Activated T-cell treated with anti-CD3 and anti-CD28 coated beads for 48 hours (primary cell): Measurements from ENCODE around the gene SLX4.
A peak's percentile ranks its signal among the peaks of the same experiment; 100 is the strongest.
"Not testable (repeated sequence)": the region's sequence is repeated elsewhere in the genome, so short reads cannot be mapped to it uniquely, and the experiment has no call there.

Experiments used
- DNase-seq: peaks from one replicate; pipeline ENCODE4 v3.0.0-alpha.2; 2020; ENCODE audit warnings: low read depth

Gene SLX4

GRCh38 chr16:3611146-3611975, at the start of gene SLX4:
SLX4 (minus strand) TSS chr16:3611606; CDS start chr16:3608964, 2,642 bp downstream.
- peak; percentile 94 for DNase-seq

DNA sequence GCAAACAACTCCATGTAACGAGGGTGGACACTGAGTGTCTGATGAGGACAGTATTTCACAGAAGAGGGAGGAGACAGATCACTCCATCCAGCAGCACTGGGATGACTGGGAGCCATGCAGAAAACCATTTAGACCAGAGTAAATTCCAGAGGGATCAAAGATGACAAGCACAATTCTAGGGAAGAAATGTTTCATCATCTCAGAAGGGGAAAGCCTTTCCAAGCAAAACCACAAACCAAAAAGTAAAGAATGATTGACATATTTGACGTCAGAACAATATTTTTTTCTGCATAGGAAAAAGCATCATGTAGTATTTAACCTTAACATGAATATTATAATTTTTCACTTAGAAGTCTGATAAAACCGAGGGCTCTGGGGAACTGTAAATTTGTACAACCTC, 47.8 kb upstream of the SLX4 start:
- DNase-seq, result no peak

GRCh38 chr16:3656491-3657468, 45.4 kb upstream of the SLX4 start:
- peak; percentile 41 for DNase-seq

GRCh38 chr16:3656160-3656490, 44.7 kb upstream of the SLX4 start:
- DNase-seq, result not testable (repeated sequence)

GRCh38 chr16:3655396-3656159, 44.2 kb upstream of the SLX4 start:
- no peak for DNase-seq

DNA sequence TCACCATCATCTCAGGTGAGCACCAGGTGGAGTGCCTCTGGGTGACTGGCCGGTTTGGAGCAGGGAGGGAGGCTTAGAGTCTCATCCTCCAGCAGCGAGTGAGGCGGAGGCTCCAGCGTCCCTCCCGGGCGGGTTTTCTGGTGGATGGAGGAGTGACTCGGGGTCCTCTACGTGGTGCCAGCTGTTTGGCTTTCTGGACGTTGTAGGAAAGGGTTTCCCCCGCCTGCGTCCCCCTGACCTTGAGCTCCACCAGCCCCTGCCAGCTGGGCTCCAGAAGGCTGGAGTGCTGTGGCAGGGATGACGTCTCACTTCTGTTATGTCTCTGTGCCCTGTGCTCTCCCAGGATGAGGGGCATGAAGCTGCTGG, 43.6 kb upstream of the SLX4 start:
- DNase-seq, result no peak

GRCh38 chr16:3654249-3654991, 43.0 kb upstream of the SLX4 start, which contains the start of gene DNASE1:
DNASE1 (plus strand) TSS chr16:3654691; CDS start chr16:3655374, 683 bp downstream.
- peak; percentile 48 for DNase-seq

DNA sequence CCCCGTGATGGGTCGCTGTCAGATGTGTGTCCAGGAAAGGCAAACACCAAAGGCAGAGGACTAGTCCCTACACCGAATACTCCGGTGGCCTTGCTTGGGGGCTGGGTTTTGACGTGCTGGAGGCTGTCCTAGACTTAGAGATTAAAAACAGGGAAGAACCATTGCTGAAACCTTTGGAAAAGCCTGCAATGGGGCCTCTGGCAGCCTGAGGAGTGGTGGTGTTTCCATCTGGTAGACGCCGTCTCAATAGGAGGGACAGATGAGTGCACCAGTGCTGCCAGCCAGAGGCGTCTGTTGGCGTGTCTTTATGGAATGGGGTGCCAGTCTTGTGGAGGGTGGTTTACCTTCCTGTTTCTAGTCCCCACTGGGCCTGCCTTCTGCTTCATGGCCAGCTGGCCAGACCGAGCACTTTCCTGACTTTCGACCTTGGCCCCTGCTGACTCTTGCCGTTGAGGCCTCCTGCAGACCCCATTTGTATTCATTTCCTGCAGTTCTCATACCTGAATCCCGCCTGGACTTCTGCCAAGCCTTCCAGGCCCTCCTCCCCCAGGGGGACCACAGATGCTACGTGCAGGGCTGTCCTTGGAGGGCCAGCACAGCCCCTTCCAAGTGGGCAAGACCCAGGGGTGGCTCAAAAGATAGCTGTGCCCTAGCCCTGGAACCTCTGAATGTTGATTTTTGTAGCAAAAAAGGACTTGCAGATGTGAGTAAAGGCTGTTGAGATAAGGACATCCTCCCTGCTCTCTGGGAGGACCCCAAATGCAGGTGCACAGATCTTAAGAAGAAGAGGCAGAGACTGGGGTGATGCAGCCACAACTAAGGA, 41.2 kb upstream of the SLX4 start:
- DNase-seq, result no peak

GRCh38 chr16:3651461-3652372, 40.3 kb upstream of the SLX4 start:
- no peak for DNase-seq

DNA sequence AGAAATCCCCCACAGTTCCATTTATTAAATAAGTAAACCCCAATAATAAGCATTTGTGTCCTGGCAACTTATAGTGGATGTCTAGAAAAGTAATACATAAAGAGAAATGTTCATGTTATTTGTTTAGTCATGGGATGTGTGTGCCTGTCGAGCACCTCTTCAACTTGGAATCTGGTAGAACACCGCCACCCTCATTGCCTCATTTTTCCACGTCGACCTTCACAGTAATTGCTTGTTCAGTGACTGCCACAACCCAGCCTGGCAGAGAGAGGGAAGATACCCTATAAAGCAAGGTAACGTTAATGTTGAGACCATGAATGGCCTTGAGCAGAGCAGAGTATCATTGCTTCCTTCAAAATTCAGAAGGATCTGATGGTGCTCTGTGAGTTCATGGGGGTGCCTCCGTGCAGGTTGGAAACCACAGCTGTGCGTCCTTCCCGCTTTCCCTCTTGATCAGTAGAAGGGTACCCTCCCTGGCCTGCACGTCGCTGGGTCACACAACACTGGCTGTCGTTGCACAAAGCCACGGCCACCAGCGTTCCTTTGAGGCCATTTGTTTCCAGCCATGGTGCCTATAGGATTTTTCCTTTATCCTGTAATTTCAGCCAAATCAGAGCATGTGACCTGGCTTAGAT, 39.3 kb upstream of the SLX4 start:
- no peak for DNase-seq

DNA sequence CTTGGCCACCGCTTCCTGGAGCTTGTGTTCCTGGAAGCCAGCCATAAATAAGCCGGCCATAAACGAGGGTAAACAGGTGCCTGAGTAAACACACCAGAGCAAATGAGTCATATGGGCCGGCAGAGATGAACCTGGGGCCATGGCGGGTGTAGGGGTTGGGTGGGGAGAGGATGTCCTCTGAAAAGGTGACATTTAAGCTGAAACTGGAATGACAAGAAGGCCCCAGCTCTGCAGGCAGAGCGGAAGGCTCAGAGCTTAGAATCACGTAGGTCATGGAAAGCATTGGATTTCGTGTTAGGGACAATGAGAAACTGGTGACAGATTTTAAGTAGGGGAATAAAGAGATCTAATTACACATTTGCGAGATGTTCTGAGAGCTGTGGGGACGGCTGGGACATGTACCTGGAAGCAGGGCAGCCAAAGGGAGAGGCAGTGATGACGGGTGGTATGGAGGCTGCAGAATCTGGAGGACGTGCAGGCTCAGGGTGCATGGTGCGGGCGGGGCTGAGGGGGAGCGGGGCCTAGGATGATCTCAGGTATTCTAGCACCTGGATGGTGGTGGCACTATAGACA, 35.0 kb upstream of the SLX4 start:
- no peak for DNase-seq

DNA sequence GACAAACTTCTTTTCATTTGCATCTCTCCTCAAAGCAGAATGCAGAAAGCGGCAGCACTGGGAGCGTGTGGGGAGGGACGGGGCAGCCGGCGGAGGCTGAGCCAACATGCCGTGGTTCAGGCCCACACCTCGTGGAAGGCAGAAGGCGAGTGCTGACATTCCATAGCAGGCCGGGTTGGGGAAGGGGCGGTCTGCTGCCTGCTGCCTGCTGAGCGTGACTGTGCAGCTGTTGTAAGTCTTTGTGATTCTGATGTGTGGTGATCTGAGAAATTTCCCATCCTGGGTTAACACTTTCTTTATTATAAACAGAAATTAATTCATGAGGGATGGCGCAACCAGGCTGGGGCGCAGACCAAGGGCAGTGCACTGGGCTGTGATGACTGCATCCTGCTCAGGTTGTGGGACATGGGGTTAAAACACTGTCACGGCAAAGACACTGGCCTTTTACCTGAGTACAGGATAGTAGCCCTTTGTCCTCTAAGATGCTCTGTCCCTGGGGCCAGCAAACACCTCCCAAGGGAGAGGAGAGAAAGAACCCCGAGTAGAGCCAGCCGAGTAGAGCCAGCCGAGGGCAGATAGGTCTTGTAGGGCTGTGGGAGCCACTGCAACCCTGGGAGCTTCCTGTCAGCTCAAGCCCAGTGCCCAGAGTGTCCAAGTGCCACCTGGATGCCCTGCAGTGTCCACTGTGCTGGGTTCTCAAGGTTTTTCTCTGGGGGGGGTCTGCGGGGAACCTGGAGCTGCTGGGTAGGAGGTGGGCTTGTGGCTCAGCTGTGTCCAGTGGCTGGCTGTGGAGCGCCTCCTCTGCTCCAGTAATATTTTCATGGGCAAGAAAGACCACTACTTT, 34.3 kb upstream of the SLX4 start:
- no peak for DNase-seq

- no peak for DNase-seq
Measured at GRCh38 chr16:3645108-3645503, 33.7 kb upstream of the SLX4 start.

DNA sequence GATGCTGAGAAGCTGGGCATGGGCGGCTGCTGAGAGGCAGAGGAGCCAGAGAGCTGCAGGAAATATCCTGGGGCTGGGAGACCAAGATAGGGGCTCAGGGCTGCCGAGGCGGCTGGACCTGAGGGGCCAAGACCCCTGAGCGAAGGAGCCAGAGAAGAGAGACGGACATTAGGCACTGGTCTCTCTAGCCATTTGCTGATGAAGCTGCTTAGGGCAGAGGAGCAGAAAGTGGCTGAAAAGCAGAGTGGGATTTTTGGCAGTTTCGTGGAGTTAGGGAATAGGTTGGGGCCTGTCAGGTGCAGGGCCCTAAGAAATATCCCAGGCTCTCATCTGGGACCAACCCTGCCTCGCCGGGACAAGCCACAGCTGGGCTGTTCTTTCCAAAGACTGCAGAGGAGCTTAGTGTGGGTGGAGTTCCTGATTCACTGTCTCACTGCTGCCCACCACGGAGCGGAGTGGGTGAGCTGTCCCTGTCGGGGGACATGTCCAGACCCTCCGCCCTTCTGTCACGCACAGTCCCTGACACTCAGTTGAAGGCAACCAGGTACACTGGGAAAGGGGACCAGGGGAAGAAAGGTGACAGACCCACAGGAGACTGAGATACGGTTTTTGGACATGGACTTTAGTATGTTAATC, 31.8 kb upstream of the SLX4 start:
- no peak for DNase-seq

DNA sequence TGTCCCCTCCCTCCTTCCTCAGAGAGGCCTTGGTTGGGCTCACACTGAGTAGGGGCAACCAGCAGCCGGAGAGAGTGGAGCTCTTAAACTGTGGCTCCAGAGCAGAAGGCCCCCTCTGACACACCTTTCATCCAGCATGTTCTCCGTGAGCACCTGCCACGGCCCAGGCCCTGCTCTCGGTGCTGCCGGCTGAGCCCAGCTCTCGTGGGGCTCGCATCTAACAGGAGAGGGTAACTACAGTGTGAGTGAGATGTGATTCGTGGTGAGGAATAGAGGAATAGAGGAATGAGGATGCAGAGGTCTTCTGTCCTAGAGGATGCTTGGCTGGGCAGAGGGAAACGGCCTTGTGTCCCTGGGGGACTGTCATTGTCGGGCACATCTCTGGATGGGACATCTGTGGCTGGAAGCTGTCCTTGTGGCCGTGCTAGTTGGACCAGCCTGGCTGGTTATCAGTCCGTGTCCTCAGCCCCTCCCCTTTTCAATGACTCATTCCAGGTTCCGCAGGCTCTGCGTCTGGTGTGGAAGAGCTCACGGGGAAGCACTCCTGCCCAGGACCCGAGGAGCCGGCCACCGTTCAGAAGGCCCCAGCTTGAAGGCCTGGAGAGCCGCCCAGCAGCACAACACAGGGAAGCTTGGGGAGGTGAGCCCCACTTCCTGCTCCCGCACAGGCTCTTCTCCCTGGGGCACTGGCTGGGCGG, 31.1 kb upstream of the SLX4 start:
- no peak for DNase-seq

DNA sequence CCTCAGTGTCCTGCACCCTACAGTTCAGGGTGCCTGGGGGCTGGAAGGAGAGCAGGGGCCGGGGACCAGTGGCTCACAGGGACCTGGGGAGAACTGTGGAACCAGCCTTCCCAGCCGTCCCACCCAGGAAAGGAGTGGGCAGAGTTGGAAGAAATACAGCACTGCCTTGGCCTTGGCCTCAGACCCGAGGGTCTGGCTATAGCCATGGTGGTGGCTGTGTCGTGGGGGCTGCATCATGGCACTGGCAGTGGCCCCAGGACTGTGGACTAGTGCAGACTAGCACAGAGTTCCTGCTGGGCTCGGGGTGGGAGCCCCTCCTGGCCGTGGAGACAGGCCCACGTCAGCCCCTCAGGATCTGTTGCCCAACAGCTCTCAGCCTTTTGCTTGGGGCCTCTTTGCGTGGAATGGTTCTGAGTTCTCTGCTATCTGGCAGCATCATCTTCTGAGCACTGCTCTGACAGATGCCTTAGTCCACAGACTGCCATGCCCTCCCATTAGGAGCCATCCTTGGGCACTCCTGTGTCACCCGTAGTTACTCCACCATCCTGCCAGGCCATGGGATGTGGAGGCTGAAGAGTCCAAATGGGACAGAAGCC, 30.5 kb upstream of the SLX4 start:
- no peak for DNase-seq
